Omental fat pad (tissue), 4 donors: ENCODE data around the gene ADGRE2. TPM values are rescaled to one million over a fixed set of nuclear protein-coding genes. Genes with fewer than 3 reads are reported as not detected.

ENCODE experiments used
- ATAC-seq: fragments of 150-250 bp; one replicate; pipeline ENCODE4 v1.9.1; 2016; ENCODE audit warnings: mild to moderate bottlenecking, moderate library complexity; ENCODE audit not compliant: low FRiP score
- DNase-seq: peaks from one replicate; pipeline ENCODE4 v3.0.0-alpha.2; 2019; ENCODE audit warnings: low spot score
- total RNA-seq, 4 donors: library from RNA; depleted of rRNA; stranded (reverse); fragments of >200 nt; gene quantifications; one replicate each; pipeline ENCODE4 v1.1.0, GENCODE V29; 2016
- TF ChIP-seq, protein P1 (sequence below), 3 donors: fragments of 450-650 bp; IDR thresholded peaks; one replicate each; pipeline ENCODE4 v1.5.1; 2016 to 2017; ENCODE audit warnings: antibody characterized with exemption in 3 of 3, mild to moderate bottlenecking in 3 of 3, moderate library complexity in 2 of 3

The ADGRE2 gene
- total RNA-seq, 4 donors from 2014 or later, result 1.9 to 35.2 (median 12.6) TPM

DNA sequence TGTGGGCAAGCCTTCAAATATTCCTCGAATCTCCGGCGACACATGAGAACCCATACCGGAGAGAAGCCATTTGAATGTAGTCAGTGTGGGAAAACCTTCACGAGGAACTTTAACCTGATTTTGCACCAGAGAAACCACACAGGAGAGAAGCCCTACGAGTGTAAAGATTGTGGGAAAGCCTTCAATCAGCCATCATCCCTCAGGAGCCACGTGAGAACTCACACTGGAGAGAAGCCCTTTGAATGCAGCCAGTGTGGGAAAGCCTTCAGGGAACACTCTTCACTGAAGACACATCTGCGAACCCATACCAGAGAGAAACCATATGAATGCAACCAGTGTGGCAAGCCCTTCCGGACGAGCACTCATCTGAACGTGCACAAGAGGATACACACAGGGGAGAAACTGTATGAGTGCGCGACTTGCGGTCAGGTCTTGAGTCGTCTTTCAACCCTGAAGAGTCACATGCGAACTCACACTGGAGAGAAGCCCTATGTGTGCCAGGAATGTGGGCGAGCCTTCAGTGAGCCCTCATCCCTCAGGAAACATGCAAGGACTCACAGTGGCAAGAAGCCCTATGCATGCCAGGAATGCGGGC, 59.7 kb downstream of the ADGRE2 start:
- TF ChIP-seq, protein P1, sequence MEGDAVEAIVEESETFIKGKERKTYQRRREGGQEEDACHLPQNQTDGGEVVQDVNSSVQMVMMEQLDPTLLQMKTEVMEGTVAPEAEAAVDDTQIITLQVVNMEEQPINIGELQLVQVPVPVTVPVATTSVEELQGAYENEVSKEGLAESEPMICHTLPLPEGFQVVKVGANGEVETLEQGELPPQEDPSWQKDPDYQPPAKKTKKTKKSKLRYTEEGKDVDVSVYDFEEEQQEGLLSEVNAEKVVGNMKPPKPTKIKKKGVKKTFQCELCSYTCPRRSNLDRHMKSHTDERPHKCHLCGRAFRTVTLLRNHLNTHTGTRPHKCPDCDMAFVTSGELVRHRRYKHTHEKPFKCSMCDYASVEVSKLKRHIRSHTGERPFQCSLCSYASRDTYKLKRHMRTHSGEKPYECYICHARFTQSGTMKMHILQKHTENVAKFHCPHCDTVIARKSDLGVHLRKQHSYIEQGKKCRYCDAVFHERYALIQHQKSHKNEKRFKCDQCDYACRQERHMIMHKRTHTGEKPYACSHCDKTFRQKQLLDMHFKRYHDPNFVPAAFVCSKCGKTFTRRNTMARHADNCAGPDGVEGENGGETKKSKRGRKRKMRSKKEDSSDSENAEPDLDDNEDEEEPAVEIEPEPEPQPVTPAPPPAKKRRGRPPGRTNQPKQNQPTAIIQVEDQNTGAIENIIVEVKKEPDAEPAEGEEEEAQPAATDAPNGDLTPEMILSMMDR (IDR thresholded peaks at IDR 0.05), result no peak
- ATAC-seq (no peak), DNase-seq (no peak)

DNA sequence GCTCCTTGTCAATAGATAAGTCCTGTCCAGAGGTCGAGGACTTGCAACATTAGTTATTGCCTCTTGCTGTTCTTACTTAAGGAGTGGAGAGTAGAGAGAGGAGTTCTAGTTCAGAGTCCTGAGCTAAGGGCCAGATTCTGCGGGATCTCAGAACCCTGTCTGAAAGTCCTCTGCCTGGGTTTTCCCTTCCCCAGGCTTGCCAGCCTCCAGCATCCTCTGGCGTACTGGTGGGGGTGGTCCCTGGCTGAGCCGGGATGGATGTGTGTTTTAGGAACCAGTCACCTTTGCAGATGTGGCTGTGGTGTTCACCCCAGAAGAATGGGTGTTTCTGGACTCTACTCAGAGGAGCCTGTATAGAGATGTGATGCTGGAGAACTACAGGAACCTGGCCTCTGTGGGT, 62.5 kb downstream of the ADGRE2 start:
- TF ChIP-seq, protein P1 (IDR thresholded peaks at IDR 0.05), result no peak
- ATAC-seq (no peak), DNase-seq (no peak)

DNA sequence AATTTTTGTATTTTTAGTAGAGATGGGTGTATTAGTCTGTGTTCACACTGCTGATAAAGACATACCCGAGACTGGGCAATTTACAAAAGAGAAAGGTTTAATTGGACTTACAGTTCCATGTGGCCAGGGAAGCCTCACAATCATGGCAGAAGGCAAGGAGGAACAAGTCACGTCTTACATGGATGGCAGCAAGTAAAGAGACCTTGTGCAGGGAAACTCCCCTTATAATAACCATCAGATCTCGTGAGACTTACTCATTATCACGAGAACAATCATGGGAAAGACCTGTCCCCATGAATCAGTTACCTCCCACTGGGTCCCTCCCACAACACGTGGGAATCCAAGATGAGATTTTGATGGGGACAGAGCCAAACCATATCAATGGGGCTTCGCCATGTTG, 73.9 kb downstream of the ADGRE2 start:
- ATAC-seq, result no peak
- TF ChIP-seq, protein P1 (IDR thresholded peaks at IDR 0.05), result no peak

DNA sequence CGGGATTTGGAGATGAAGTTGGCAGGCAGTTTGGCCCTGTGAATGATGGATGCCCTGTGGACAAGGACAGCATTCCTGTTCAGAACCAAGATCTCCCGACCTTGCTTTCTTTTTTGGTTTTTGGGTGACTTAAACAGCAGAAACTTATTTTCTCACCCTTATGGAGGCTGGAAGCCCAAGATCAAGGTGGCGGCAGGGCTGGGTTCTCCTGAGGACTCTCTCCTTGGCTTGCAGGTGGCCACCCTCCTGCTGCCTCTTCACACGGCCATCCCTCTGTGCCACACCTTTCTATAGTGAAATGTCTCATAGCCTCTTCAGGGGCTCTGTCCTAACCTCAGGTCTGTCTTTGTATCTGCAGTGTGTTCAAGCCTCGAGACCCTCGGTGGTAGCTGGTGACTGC, 74.5 kb downstream of the ADGRE2 start:
- ATAC-seq (no peak), DNase-seq (no peak)
- TF ChIP-seq, protein P1 (IDR thresholded peaks at IDR 0.05), result no peak

More for the DNA sequence above, 73.9 kb downstream of the ADGRE2 start:
- no peak for DNase-seq

DNA sequence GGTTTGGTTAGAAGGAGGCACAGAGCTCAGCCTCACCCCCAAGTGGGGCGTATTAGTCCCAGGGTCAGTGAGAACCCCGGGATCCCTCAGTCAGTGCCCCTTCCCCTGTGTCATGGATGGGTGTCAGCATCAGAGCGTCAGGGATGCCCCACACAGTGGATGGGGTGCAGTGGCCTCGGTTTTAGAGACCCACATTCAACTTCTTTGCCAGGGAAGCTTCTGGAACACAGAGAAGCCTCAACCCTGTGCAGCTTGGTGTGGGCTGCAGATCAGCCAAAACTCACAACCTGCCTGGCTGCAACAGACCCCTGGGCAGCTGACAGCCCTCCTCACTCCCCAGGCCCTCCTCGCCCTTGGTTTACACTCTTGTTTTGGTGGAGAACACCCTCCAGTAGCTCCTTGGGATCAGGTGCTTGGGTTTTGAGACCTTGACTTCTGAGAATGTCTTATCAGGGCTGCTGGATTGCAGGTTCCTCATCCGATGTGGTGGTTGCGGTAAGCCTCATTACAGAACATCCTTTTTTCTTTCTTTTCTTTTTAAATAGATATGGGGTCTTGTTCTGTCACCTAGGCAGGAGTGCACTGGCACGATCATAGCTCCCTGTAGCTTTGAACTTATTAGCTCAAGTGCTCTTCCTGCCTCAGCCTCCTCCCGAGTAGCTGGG, 77.5 kb downstream of the ADGRE2 start:
- no peak for ATAC-seq
- no peak for DNase-seq
- TF ChIP-seq, protein P1 (IDR thresholded peaks at IDR 0.05), result no peak

DNA sequence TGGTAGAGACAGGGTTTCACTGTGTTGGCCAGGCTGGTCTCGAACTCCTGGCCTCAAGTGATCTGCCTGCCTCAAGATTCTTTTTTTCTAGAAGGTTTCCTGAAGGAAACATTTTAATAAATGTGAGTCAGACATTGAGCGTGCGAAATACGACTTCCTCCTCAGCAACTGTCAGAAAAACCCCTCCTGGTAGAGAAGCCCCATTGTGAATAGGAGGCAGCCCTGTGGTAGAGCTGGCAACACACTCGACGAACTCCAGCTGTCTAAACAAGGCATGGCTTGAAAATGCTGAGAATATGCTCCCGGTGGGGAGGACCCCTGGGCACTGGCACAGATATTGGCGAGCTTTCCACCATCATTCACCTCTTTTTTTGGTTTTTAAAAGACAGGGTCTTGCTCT, 78.7 kb downstream of the ADGRE2 start:
- no peak for DNase-seq
- TF ChIP-seq, protein P1 (IDR thresholded peaks at IDR 0.05), result no peak
- no peak for ATAC-seq

DNA sequence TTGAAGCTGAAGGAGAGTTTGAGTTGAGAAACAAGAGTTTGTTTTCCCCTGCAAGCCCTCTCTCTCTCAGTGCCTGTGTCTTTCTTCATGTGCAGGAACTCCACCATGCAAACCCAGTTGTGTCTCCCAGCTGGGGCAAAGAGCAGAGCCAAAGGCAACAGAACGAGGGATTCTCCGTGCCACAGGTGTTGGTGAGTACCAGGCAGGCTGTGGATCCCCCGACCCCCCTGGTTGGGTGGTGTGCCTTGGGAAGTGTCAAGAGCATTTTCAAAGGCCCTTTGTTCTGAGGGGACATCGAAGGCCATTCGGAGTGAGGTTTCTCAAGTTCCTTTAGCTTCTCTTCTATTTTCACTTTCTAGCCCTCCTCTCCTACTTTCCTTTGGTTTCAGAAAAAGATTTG, 82.9 kb downstream of the ADGRE2 start:
- DNase-seq (no peak), ATAC-seq (no peak)
- TF ChIP-seq, protein P1 (IDR thresholded peaks at IDR 0.05), result no peak
